T-helper 22 cell (primary cell): ENCODE measurements around the gene ADCYAP1R1.

ENCODE experiments used
- DNase-seq: peaks from one replicate; pipeline ENCODE4 v3.0.0-alpha.2; 2020; ENCODE audit warnings: low read depth

The ADCYAP1R1 gene

GRCh38 chr7:31068006-31068675 lies 16.0 kb downstream of the ADCYAP1R1 start:
- no peak for DNase-seq

GRCh38 chr7:31069860-31070555 lies 17.9 kb downstream of the ADCYAP1R1 start:
- DNase-seq: no peak

- no peak for DNase-seq
Observed at GRCh38 chr7:31070991-31071644, 19.0 kb downstream of the ADCYAP1R1 start.

- DNase-seq: no peak
Observed at GRCh38 chr7:31071645-31072029, 19.5 kb downstream of the ADCYAP1R1 start.

- no peak for DNase-seq
Observed at GRCh38 chr7:31073326-31074119, 21.4 kb downstream of the ADCYAP1R1 start.

GRCh38 chr7:31074120-31074383 lies 21.9 kb downstream of the ADCYAP1R1 start:
- DNase-seq: no peak

GRCh38 chr7:31074403-31075085 lies 22.4 kb downstream of the ADCYAP1R1 start:
- DNase-seq: no peak

GRCh38 chr7:31075086-31075405 lies 22.9 kb downstream of the ADCYAP1R1 start:
- no peak for DNase-seq

- DNase-seq: no peak
Observed at GRCh38 chr7:31076051-31076450, 23.9 kb downstream of the ADCYAP1R1 start.

GRCh38 chr7:31076641-31077310 lies 24.7 kb downstream of the ADCYAP1R1 start:
- DNase-seq: no peak

GRCh38 chr7:31077484-31078362 lies 25.6 kb downstream of the ADCYAP1R1 start:
- no peak for DNase-seq

- no peak for DNase-seq
Observed at GRCh38 chr7:31078363-31078990, 26.4 kb downstream of the ADCYAP1R1 start.

- no peak for DNase-seq
Observed at GRCh38 chr7:31079126-31079823, 27.2 kb downstream of the ADCYAP1R1 start.

- no peak for DNase-seq
Observed at GRCh38 chr7:31079824-31080511, 27.9 kb downstream of the ADCYAP1R1 start.

GRCh38 chr7:31080763-31081162 lies 28.7 kb downstream of the ADCYAP1R1 start:
- DNase-seq: no peak

GRCh38 chr7:31082017-31082416 lies 29.9 kb downstream of the ADCYAP1R1 start:
- no peak for DNase-seq

GRCh38 chr7:31082447-31082846 lies 30.3 kb downstream of the ADCYAP1R1 start:
- no peak for DNase-seq

GRCh38 chr7:31083210-31083786 lies 31.2 kb downstream of the ADCYAP1R1 start:
- DNase-seq: no peak

- DNase-seq: no peak
Observed at GRCh38 chr7:31084226-31084625, 32.1 kb downstream of the ADCYAP1R1 start.
